PC-3 (cell line): ENCODE measurements around the gene FANK1. TPM values are rescaled to one million over a fixed set of nuclear protein-coding genes. Genes with fewer than 3 reads are reported as not detected.

Source experiments
- ATAC-seq: fragments of 200-7000 bp; cut with Tn5 transposase; 2 replicates; pipeline ENCODE4 v1.9.1; 2020; ENCODE audit warnings: mild to moderate bottlenecking, moderate library complexity
- BruUV-seq: library from RNA; stranded (reverse); fragments of 400-500 nt; replicated peaks from 2 replicates; lab custom pipeline; 2021; lab: Mats Ljungman, UMichigan
- CTCF ChIA-PET: fragments of 300-600 bp; sonication (Branson Sonifier 250); formaldehyde crosslinking; loops from one replicate; lab custom pipeline; 2022; ENCODE audit warnings: antibody characterized with exemption; lab: Charles Lee
- POLR2A ChIA-PET: fragments of 300-600 bp; sonication (Branson Sonifier 250); formaldehyde crosslinking; loops from one replicate; lab custom pipeline; 2022; ENCODE audit warnings: antibody characterized with exemption; ENCODE audit not compliant: unreplicated experiment; lab: Charles Lee
- DNase-seq: peaks from one replicate; pipeline ENCODE4 v3.0.0-alpha.2; 2015
- H2AFZ ChIP-seq: fragments of 300-600 bp; sonication (generic); 2 replicates; pipeline ENCODE4 v1.6.0; 2016; ENCODE audit warnings: antibody characterized with exemption, low read length
- H3F3A ChIP-seq: fragments of 300-600 bp; sonication (generic); one replicate; pipeline ENCODE4 v1.6.0; 2017; ENCODE audit warnings: antibody characterized with exemption, low read length, control low read depth, mild to moderate bottlenecking; ENCODE audit not compliant: unreplicated experiment
- H3K27ac ChIP-seq: fragments of 300-600 bp; sonication (generic); 2 replicates; pipeline ENCODE4 v1.5.1; 2016; ENCODE audit warnings: mild to moderate bottlenecking, low read length
- H3K27me3 ChIP-seq: fragments of 300-600 bp; sonication (generic); 2 replicates; pipeline ENCODE4 v1.6.1; 2016; ENCODE audit warnings: low read length, mixed read lengths
- H3K36me3 ChIP-seq: fragments of 300-600 bp; sonication (generic); 2 replicates; pipeline ENCODE4 v1.6.1; 2016; ENCODE audit warnings: low read depth, mixed run types, low read length, mixed read lengths
- H3K4me1 ChIP-seq: fragments of 300-600 bp; sonication (generic); 2 replicates; pipeline ENCODE4 v1.5.1; 2016; ENCODE audit warnings: low read length; ENCODE audit not compliant: insufficient read depth
- H3K4me2 ChIP-seq: fragments of 300-600 bp; sonication (generic); 2 replicates; pipeline ENCODE4 v1.6.0; 2016; ENCODE audit warnings: low read length
- H3K4me3 ChIP-seq: fragments of 300-600 bp; sonication (generic); 2 replicates; pipeline ENCODE4 v1.5.1; 2016; ENCODE audit warnings: mild to moderate bottlenecking, low read length, mixed read lengths
- H3K79me2 ChIP-seq: fragments of 300-600 bp; sonication (generic); 2 replicates; pipeline ENCODE4 v1.6.1; 2017; ENCODE audit warnings: low read length, mixed read lengths
- H3K9ac ChIP-seq: fragments of 300-600 bp; sonication (generic); 2 replicates; pipeline ENCODE4 v1.6.0; 2016; ENCODE audit warnings: mild to moderate bottlenecking, low read length
- H3K9me2 ChIP-seq: fragments of 300-600 bp; sonication (generic); replicated peaks from 2 replicates; pipeline ENCODE4 v1.6.1; 2016; ENCODE audit warnings: mixed run types, low read length, mixed read lengths
- H3K9me3 ChIP-seq: fragments of 300-600 bp; sonication (generic); 2 replicates; pipeline ENCODE4 v1.6.1; 2016; ENCODE audit warnings: low read length, mixed read lengths
- H4K20me1 ChIP-seq: fragments of 300-600 bp; sonication (generic); 2 replicates; pipeline ENCODE4 v1.6.1; 2016; ENCODE audit warnings: low read length, mixed read lengths
- EZH2 ChIP-seq: fragments of 300-600 bp; sonication (generic); IDR thresholded peaks from one replicate; pipeline ENCODE4 v1.6.1; 2017; ENCODE audit warnings: antibody characterized with exemption, mild to moderate bottlenecking, low read length; ENCODE audit not compliant: unreplicated experiment
- EZH2phosphoT487 ChIP-seq: fragments of 300-600 bp; sonication (generic); IDR thresholded peaks from 2 replicates; pipeline ENCODE4 v1.6.1; 2018; ENCODE audit warnings: mild to moderate bottlenecking, antibody characterized with exemption, low read length, borderline replicate concordance
- intact Hi-C: fragments of 100-400 bp; cut with micrococcal nuclease; formaldehyde crosslinking; loops from 2 replicates; pipeline ENCODE4 v1.9.0; 2023
- total RNA-seq: library from RNA; depleted of rRNA; stranded (reverse); fragments of >200 nt; gene quantifications from 2 replicates; pipeline ENCODE4 v1.2.3, GENCODE V29; 2014
- TF ChIP-seq, protein P1 (sequence below): fragments of 300-600 bp; sonication (generic); conservative IDR thresholded peaks from 2 replicates; pipeline ENCODE4 v1.5.1; 2017; ENCODE audit warnings: antibody characterized with exemption, low read depth, mild to moderate bottlenecking, low read length

FANK1 gene
- total RNA-seq, 1 experiment from 2014 or later = 0.95 TPM

DNA sequence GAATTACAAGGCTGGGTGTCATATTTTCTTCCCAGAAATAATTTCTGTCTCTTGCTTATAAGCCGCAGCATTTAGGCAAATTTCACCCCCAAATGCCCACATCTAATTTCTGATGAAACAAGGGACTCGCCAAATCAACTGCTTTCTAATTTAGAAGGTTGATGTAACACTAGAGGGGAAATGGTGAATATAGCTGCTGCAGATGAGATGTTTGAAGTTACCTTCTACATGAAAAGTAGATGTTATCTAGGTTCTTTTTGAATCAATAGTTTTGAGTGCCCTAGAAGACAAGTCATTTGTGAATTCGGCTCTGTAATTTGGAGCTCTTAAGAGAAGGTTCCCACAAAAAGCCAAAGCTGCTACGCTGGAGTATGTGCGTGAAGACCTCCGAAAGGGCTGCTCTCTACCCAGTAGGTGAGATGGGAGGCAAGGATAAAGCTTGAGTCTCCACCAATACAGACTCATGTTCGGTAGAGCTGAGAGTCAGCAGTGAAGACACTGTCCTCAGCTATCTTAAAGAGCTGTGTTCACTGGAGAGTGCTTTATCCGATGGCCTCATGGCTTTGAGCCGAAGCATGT is 99.5 kb downstream of the FANK1 start:
- no peaks in the 10 kb centered on the region for H3K79me2 ChIP-seq
- intact Hi-C loops = no loop called here
- no peak overlapping the region for H3K4me3 ChIP-seq
- no peaks in the 10 kb centered on the region for H3K36me3 ChIP-seq
- H3K9me3 ChIP-seq = no peaks in the 10 kb centered on the region
- no peak overlapping the region for H2AFZ ChIP-seq
- TF ChIP-seq EZH2 (no peak), EZH2phosphoT487 (no peak)
- TF ChIP-seq, protein P1, sequence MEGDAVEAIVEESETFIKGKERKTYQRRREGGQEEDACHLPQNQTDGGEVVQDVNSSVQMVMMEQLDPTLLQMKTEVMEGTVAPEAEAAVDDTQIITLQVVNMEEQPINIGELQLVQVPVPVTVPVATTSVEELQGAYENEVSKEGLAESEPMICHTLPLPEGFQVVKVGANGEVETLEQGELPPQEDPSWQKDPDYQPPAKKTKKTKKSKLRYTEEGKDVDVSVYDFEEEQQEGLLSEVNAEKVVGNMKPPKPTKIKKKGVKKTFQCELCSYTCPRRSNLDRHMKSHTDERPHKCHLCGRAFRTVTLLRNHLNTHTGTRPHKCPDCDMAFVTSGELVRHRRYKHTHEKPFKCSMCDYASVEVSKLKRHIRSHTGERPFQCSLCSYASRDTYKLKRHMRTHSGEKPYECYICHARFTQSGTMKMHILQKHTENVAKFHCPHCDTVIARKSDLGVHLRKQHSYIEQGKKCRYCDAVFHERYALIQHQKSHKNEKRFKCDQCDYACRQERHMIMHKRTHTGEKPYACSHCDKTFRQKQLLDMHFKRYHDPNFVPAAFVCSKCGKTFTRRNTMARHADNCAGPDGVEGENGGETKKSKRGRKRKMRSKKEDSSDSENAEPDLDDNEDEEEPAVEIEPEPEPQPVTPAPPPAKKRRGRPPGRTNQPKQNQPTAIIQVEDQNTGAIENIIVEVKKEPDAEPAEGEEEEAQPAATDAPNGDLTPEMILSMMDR = no peak
- ChIA-PET POLR2A (no interaction called here), CTCF (no interaction called here)
- no peak overlapping the region for H3K27ac ChIP-seq
- no peaks in the 10 kb centered on the region for H3K9me2 ChIP-seq
- H3K4me1 ChIP-seq = 0 out of 2 replicates have a peak, but pooled peaks cover 5% of the 10 kb centered on the region
- H3K9ac ChIP-seq = no peak overlapping the region
- H3K4me2 ChIP-seq = no peak overlapping the region
- H3K27me3 ChIP-seq = no peaks in the 10 kb centered on the region
- BruUV-seq = no TSS peak
- DNase-seq = no peak
- ATAC-seq = no peak
- no peaks in the 10 kb centered on the region for H4K20me1 ChIP-seq
- no peaks in the 10 kb centered on the region for H3F3A ChIP-seq

DNA sequence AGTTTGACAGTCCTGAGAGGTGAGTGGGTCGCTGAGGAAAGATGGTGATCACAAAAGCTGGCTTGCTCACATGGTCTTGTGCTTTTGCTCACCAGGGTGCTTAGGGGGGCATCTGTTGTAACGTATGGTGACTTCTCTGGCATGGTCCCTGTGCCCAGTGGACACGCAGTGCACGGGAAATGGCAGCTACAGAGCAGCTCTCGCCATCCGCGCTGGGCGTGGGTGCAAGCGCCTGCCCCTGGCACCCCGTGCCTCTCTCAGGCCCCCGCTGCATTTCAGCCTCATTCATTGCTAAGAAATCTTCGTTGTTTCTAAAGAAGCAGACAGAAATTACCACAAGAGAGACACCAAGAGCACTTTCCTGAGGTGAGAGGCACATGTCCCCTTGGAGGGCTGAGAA is 101.2 kb downstream of the FANK1 start:
- Histone ChIP-seq H3K9me3 (no peaks in the 10 kb centered on the region), H3K27me3 (no peaks in the 10 kb centered on the region), H3K9ac (no peak overlapping the region), H4K20me1 (no peaks in the 10 kb centered on the region), H3K4me3 (no peak overlapping the region), H3K9me2 (no peaks in the 10 kb centered on the region), H3K4me1 (no peaks in the 10 kb centered on the region), H3F3A (no peaks in the 10 kb centered on the region), H2AFZ (no peak overlapping the region), H3K36me3 (no peaks in the 10 kb centered on the region), H3K4me2 (no peak overlapping the region), H3K79me2 (no peaks in the 10 kb centered on the region), H3K27ac (no peak overlapping the region)
- no peak for DNase-seq
- POLR2A ChIA-PET = no interaction called here
- CTCF ChIA-PET = no interaction called here
- ATAC-seq = no peak
- BruUV-seq = no TSS peak
- intact Hi-C loops = no loop called here
- TF ChIP-seq, protein P1 = no peak
- no peak for TF ChIP-seq EZH2phosphoT487
- no peak for TF ChIP-seq EZH2

DNA sequence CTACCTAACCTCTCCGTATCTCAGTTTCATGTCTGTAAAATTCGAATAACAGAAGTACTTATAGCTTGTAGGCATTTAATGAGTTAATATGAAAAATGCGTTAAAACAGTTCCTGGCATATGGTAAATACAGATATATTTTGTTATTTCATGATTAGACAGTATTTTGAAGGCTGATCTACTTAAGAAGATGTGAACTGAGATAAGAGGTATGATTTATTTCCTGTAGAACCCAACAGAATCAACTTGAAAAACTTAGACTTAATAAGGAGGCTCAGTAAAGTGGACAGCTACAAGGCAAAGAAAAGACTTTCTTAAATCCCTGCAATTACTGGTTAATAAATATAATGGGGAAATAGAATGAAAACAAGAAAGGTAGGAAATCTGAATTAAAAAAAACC is 103.3 kb downstream of the FANK1 start:
- ChIA-PET POLR2A (no interaction called here), CTCF (interaction anchor here (0.7 kb wide), 1 partner anchor 59 kb away, joined by 12 read pairs; no protein-coding TSS in a partner anchor)
- Histone ChIP-seq H2AFZ (no peak overlapping the region), H3K9me2 (no peaks in the 10 kb centered on the region), H3F3A (no peaks in the 10 kb centered on the region), H3K27me3 (no peaks in the 10 kb centered on the region), H4K20me1 (no peaks in the 10 kb centered on the region), H3K4me1 (no peaks in the 10 kb centered on the region), H3K9ac (no peak overlapping the region), H3K9me3 (no peaks in the 10 kb centered on the region), H3K27ac (no peak overlapping the region), H3K4me3 (no peak overlapping the region), H3K36me3 (no peaks in the 10 kb centered on the region), H3K4me2 (no peak overlapping the region), H3K79me2 (no peaks in the 10 kb centered on the region)
- no peak for TF ChIP-seq EZH2phosphoT487
- no peak for TF ChIP-seq EZH2
- TF ChIP-seq, protein P1 = no peak
- ATAC-seq (no peak), DNase-seq (no peak)
- no TSS peak for BruUV-seq
- intact Hi-C loops = no loop called here
